Keratinocyte (primary cell): Measurements from ENCODE around the gene TUSC2. TPM values are rescaled to one million over a fixed set of nuclear protein-coding genes. Genes with fewer than 3 reads are reported as not detected.

Experiments used
- DNase-seq: peaks from one replicate; pipeline ENCODE4 v3.0.0-alpha.2; 2011; ENCODE audit warnings: low read depth, missing footprints, low spot score
- FAIRE-seq: peaks from 2 replicates; lab custom pipeline; 2011; peaks lifted over from hg19 to GRCh38; lab: Jason Lieb, UNC
- H2AFZ ChIP-seq: 2 replicates; pipeline ENCODE4 v1.6.0; 2012; ENCODE audit warnings: low read length, control low read depth, inconsistent platforms; ENCODE audit not compliant: control insufficient read depth
- H3K27ac ChIP-seq: 2 replicates; pipeline ENCODE4 v1.5.1; 2011; ENCODE audit warnings: low read length; ENCODE audit not compliant: control insufficient read depth, insufficient read depth
- H3K27me3 ChIP-seq: 3 replicates; pipeline ENCODE4 v1.6.0; 2011; ENCODE audit warnings: low read length; ENCODE audit not compliant: control insufficient read depth, insufficient read depth; ENCODE audit errors: extremely low read depth
- H3K36me3 ChIP-seq, 2 experiments: 2 replicates in 1 of 2; 3 replicates in 1 of 2; pipeline ENCODE4 v1.5.1; 2011; ENCODE audit warnings: low read length in 2 of 2, mild to moderate bottlenecking in 1 of 2; ENCODE audit not compliant: control insufficient read depth in 2 of 2, insufficient read depth in 2 of 2; ENCODE audit errors: extremely low read depth in 1 of 2
- H3K4me1 ChIP-seq: 3 replicates; pipeline ENCODE4 v1.5.1; 2011; ENCODE audit warnings: low read length; ENCODE audit not compliant: control insufficient read depth, insufficient read depth; ENCODE audit errors: extremely low read depth
- H3K4me2 ChIP-seq: 3 replicates; pipeline ENCODE4 v1.6.0; 2011; ENCODE audit warnings: low read depth, low read length; ENCODE audit not compliant: control insufficient read depth, insufficient read depth; ENCODE audit errors: extremely low read depth
- H3K4me3 ChIP-seq, 3 experiments: fragments of 200-600 bp in 1 of 3; sonication (generic) in 1 of 3; 2 replicates in 2 of 3; 3 replicates in 1 of 3; pipeline ENCODE4 v1.5.1; 2011 to 2016; ENCODE audit warnings: low read length in 3 of 3, mild to moderate bottlenecking in 3 of 3, control low read depth in 2 of 3, inconsistent platforms in 1 of 3, low read depth in 1 of 3, mixed read lengths in 1 of 3, mixed run types in 1 of 3, moderate library complexity in 1 of 3; ENCODE audit not compliant: control insufficient read depth in 2 of 3, insufficient read depth in 2 of 3; ENCODE audit errors: extremely low read depth in 1 of 3
- H3K79me2 ChIP-seq: 2 replicates; pipeline ENCODE4 v1.6.0; 2012; ENCODE audit warnings: low read length; ENCODE audit not compliant: control insufficient read depth, insufficient read depth
- H3K9ac ChIP-seq: 3 replicates; pipeline ENCODE4 v1.6.0; 2011; ENCODE audit warnings: low read length; ENCODE audit not compliant: control insufficient read depth, insufficient read depth; ENCODE audit errors: extremely low read depth
- H3K9me1 ChIP-seq: 3 replicates; pipeline ENCODE4 v1.6.0; 2011; ENCODE audit warnings: low read length; ENCODE audit not compliant: control insufficient read depth, insufficient read depth; ENCODE audit errors: extremely low read depth
- H3K9me3 ChIP-seq: 2 replicates; pipeline ENCODE4 v1.5.1; 2012; ENCODE audit warnings: low read depth, low read length; ENCODE audit not compliant: control insufficient read depth
- H4K20me1 ChIP-seq: 3 replicates; pipeline ENCODE4 v1.6.0; 2011; ENCODE audit warnings: low read length; ENCODE audit not compliant: control insufficient read depth, insufficient read depth; ENCODE audit errors: extremely low read depth
- CTCF ChIP-seq, 3 experiments: IDR thresholded peaks in 1 of 3; conservative IDR thresholded peaks in 1 of 3; optimal IDR thresholded peaks in 1 of 3; 2 replicates in 2 of 3; 3 replicates in 1 of 3; pipeline versions ENCODE3 to v1.5.1; 2011; ENCODE audit warnings: low read length in 3 of 3, mild to moderate bottlenecking in 3 of 3, moderate library complexity in 2 of 3, control low read depth in 1 of 3, inconsistent platforms in 1 of 3; ENCODE audit not compliant: insufficient read depth in 2 of 3; ENCODE audit errors: extremely low read depth in 1 of 3
- EZH2 ChIP-seq: IDR thresholded peaks from one replicate; pipeline ENCODE4 v1.6.1; 2012; ENCODE audit warnings: inconsistent platforms, mild to moderate bottlenecking, low read length, moderate library complexity
- dilution Hi-C: fragments of 300-500 bp; cut with MboI; formaldehyde crosslinking; loops from one replicate; pipeline ENCODE4 v1.7.0; 2020; ENCODE audit warnings: low sequenced_read_pairs; ENCODE audit not compliant: extremely low pct_ligation_motif_present
- polyA plus RNA-seq, 5 experiments: library from polyadenylated mRNA; depleted of rRNA in 3 of 5; stranded (reverse) in 3 of 5; stranded (forward) in 1 of 5; unstranded in 1 of 5; fragments of >200 nt; gene quantifications; 1 replicate in 1 of 5; 2 replicates in 3 of 5; 3 replicates in 1 of 5; pipeline versions ENCODE4 v1.2.1 to v1.2.3, GENCODE V29; 2011 to 2012; ENCODE audit warnings: missing spikeins in 2 of 5, low read depth in 1 of 5, low replicate concordance in 1 of 5

The TUSC2 gene
- polyA plus RNA-seq, 1 donor (not counting 4 experiments of a cell fraction or from before 2014, with no cell fraction given) = 30.5 TPM

- DNase-seq (no peak), FAIRE-seq (no peak)
- Histone ChIP-seq H3K4me1 (peaks cover 47% of the 10 kb centered on the region), H3K4me3 (no peak overlapping the region), H4K20me1 (no peaks in the 10 kb centered on the region), H3K9me3 (no peaks in the 10 kb centered on the region), H2AFZ (no peak overlapping the region), H3K27ac (peak overlapping the region; percentile 40), H3K36me3 (peaks cover 12 to 25% of the 10 kb centered on the region in 2 experiments), H3K9ac (peak overlapping the region; percentile 71), H3K4me2 (no peak overlapping the region), H3K9me1 (peaks cover 7% of the 10 kb centered on the region), H3K79me2 (peaks cover 35% of the 10 kb centered on the region), H3K27me3 (no peaks in the 10 kb centered on the region)
- dilution Hi-C loops = no loop called here
- TF ChIP-seq EZH2 (no peak), CTCF (optimal IDR thresholded peaks at IDR 0.05 in 1 of 3, IDR thresholded peaks at IDR 0.05 in 1 of 3, conservative IDR thresholded peaks at IDR 0.05 in 1 of 3; ENCODE audit: extremely low read depth in 1 of 3, insufficient read depth in 2 of 3, low read length in 3 of 3) (no peak)
These were observed 9.9 kb downstream of the TUSC2 start for GRCh38 chr3:50318163-50318562.

- Histone ChIP-seq H3K4me3 (peak overlapping the region in 2 of 3 experiments; percentile 50 to 54), H3K36me3 (peaks cover 12 to 25% of the 10 kb centered on the region in 2 experiments), H2AFZ (no peak overlapping the region), H3K9me3 (no peaks in the 10 kb centered on the region), H3K4me1 (peaks cover 49% of the 10 kb centered on the region), H3K4me2 (peak overlapping the region; percentile 95), H3K79me2 (peaks cover 35% of the 10 kb centered on the region), H4K20me1 (no peaks in the 10 kb centered on the region), H3K27me3 (no peaks in the 10 kb centered on the region), H3K9me1 (peaks cover 7% of the 10 kb centered on the region), H3K9ac (peak overlapping the region; percentile 71), H3K27ac (peak overlapping the region; percentile 88)
- TF ChIP-seq EZH2 (no peak), CTCF (optimal IDR thresholded peaks at IDR 0.05 in 1 of 3, IDR thresholded peaks at IDR 0.05 in 1 of 3, conservative IDR thresholded peaks at IDR 0.05 in 1 of 3; ENCODE audit: extremely low read depth in 1 of 3, insufficient read depth in 2 of 3, low read length in 3 of 3) (no peak)
- DNase-seq (no peak), FAIRE-seq (peak; percentile 55)
- dilution Hi-C loops = no loop called here
These were observed 10.7 kb downstream of the TUSC2 start for GRCh38 chr3:50317300-50317699.
